SJCRH30 (cell line): ENCODE data around the gene CUX1. TPM values are rescaled to one million over a fixed set of nuclear protein-coding genes. Genes with fewer than 3 reads are reported as not detected.
"Not testable (repeated sequence)": the region's sequence is repeated elsewhere in the genome, so short reads cannot be mapped to it uniquely, and the experiment has no call there.

ENCODE experiments used
- DNase-seq, 2 experiments: peaks; one replicate each; pipeline ENCODE4 v3.0.0-alpha.2; 2015 to 2020
- H3K27ac ChIP-seq: fragments of 250-450 bp; sonication (Bioruptor Pico); 2 replicates; pipeline ENCODE4 v1.5.1; 2020; ENCODE audit warnings: mild to moderate bottlenecking, moderate library complexity
- H3K27me3 ChIP-seq: fragments of 250-450 bp; sonication (Bioruptor Pico); 2 replicates; pipeline ENCODE4 v1.5.1; 2020; ENCODE audit warnings: mild to moderate bottlenecking, moderate library complexity
- H3K36me3 ChIP-seq: fragments of 250-450 bp; sonication (Bioruptor Pico); 2 replicates; pipeline ENCODE4 v1.5.1; 2020; ENCODE audit warnings: mild to moderate bottlenecking, moderate library complexity
- H3K4me1 ChIP-seq: fragments of 250-450 bp; sonication (Bioruptor Pico); 2 replicates; pipeline ENCODE4 v1.5.1; 2020; ENCODE audit warnings: mild to moderate bottlenecking, moderate library complexity
- H3K4me3 ChIP-seq: fragments of 250-450 bp; sonication (Bioruptor Pico); 2 replicates; pipeline ENCODE4 v1.5.1; 2020; ENCODE audit warnings: mild to moderate bottlenecking, moderate library complexity
- H3K9me3 ChIP-seq: fragments of 250-450 bp; sonication (Bioruptor Pico); replicated peaks from 2 replicates; pipeline ENCODE4 v1.5.1; 2020; ENCODE audit warnings: mild to moderate bottlenecking, moderate library complexity
- total RNA-seq: library from RNA; depleted of rRNA; stranded (reverse); fragments of >200 nt; shearing (Covaris generic); gene quantifications from 2 replicates; pipeline ENCODE4 v1.2.3, GENCODE V29; 2014

CUX1 gene
- total RNA-seq, 1 experiment from 2014 or later: 29.1 TPM

- Histone ChIP-seq H3K4me3 (no peak overlapping the region), H3K4me1 (peaks cover 3% of the 10 kb centered on the region; the same call in 1 of the 2 replicates), H3K27ac (no peak overlapping the region), H3K36me3 (peaks cover 2% of the 10 kb centered on the region; the same call in 1 of the 2 replicates), H3K27me3 (no peaks in the 10 kb centered on the region), H3K9me3 (no peaks in the 10 kb centered on the region)
- DNase-seq: peak in 1 of 2 experiments; percentile 49
These were observed 94.6 kb downstream of the CUX1 start for GRCh38 chr7:101911800-101912715.

GRCh38 chr7:101912716-101913110 is 95.3 kb downstream of the CUX1 start:
- DNase-seq: no peak
- Histone ChIP-seq H3K27me3 (no peaks in the 10 kb centered on the region), H3K4me3 (no peak overlapping the region), H3K36me3 (peaks cover 6% of the 10 kb centered on the region; the same call in 1 of the 2 replicates), H3K9me3 (no peaks in the 10 kb centered on the region), H3K4me1 (peaks cover 3% of the 10 kb centered on the region; the same call in 1 of the 2 replicates), H3K27ac (no peak overlapping the region)

- no peak for DNase-seq
- H3K27ac ChIP-seq: no peak overlapping the region
- H3K4me3 ChIP-seq: no peak overlapping the region
- H3K4me1 ChIP-seq: peaks cover 3% of the 10 kb centered on the region; the same call in 1 of the 2 replicates
- peaks cover 7% of the 10 kb centered on the region; the same call in 1 of the 2 replicates for H3K36me3 ChIP-seq
- no peaks in the 10 kb centered on the region for H3K27me3 ChIP-seq
- H3K9me3 ChIP-seq: no peaks in the 10 kb centered on the region
These were observed 95.9 kb downstream of the CUX1 start for GRCh38 chr7:101913247-101913721.

- no peak overlapping the region for H3K27ac ChIP-seq
- H3K9me3 ChIP-seq: no peaks in the 10 kb centered on the region
- no peaks in the 10 kb centered on the region for H3K27me3 ChIP-seq
- peaks cover 3% of the 10 kb centered on the region; the same call in 1 of the 2 replicates for H3K4me1 ChIP-seq
- DNase-seq: no peak
- peaks cover 7% of the 10 kb centered on the region; the same call in 1 of the 2 replicates for H3K36me3 ChIP-seq
- H3K4me3 ChIP-seq: no peak overlapping the region
These were observed 96.4 kb downstream of the CUX1 start for GRCh38 chr7:101913851-101914250.

- Histone ChIP-seq H3K27me3 (no peaks in the 10 kb centered on the region), H3K36me3 (peaks cover 7% of the 10 kb centered on the region; the same call in 1 of the 2 replicates), H3K27ac (no peak overlapping the region), H3K4me3 (no peak overlapping the region), H3K9me3 (no peaks in the 10 kb centered on the region), H3K4me1 (peaks cover 3% of the 10 kb centered on the region; the same call in 1 of the 2 replicates)
- no peak for DNase-seq
These were observed 97.6 kb downstream of the CUX1 start for GRCh38 chr7:101915000-101915399.

GRCh38 chr7:101916041-101916800 is 98.8 kb downstream of the CUX1 start:
- DNase-seq: no peak
- H3K36me3 ChIP-seq: peaks cover 10% of the 10 kb centered on the region; the same call in 1 of the 2 replicates

GRCh38 chr7:101916876-101917275 is 99.5 kb downstream of the CUX1 start:
- H3K4me3 ChIP-seq: no peak overlapping the region
- H3K27ac ChIP-seq: no peak overlapping the region
- no peaks in the 10 kb centered on the region for H3K27me3 ChIP-seq
- peaks cover under 1% of the 10 kb centered on the region; the same call in 1 of the 2 replicates for H3K4me1 ChIP-seq
- peaks cover 10% of the 10 kb centered on the region; the same call in 1 of the 2 replicates for H3K36me3 ChIP-seq
- DNase-seq: no peak
- no peaks in the 10 kb centered on the region for H3K9me3 ChIP-seq

More at GRCh38 chr7:101916041-101916800, 98.8 kb downstream of the CUX1 start:
- Histone ChIP-seq H3K4me1 (peaks cover 3% of the 10 kb centered on the region; the same call in 1 of the 2 replicates), H3K27me3 (no peaks in the 10 kb centered on the region), H3K9me3 (no peaks in the 10 kb centered on the region), H3K27ac (no peak overlapping the region), H3K4me3 (no peak overlapping the region)

GRCh38 chr7:101917566-101917965 is 100.1 kb downstream of the CUX1 start:
- no peak for DNase-seq
- Histone ChIP-seq H3K4me1 (no peaks in the 10 kb centered on the region), H3K4me3 (no peak overlapping the region)

GRCh38 chr7:101918426-101918825 is 101.0 kb downstream of the CUX1 start:
- H3K27ac ChIP-seq: no peak overlapping the region
- H3K36me3 ChIP-seq: peaks cover 10% of the 10 kb centered on the region; the same call in 1 of the 2 replicates
- no peaks in the 10 kb centered on the region for H3K27me3 ChIP-seq
- no peak overlapping the region for H3K4me3 ChIP-seq
- H3K4me1 ChIP-seq: no peaks in the 10 kb centered on the region
- no peaks in the 10 kb centered on the region for H3K9me3 ChIP-seq
- no peak for DNase-seq

More at GRCh38 chr7:101917566-101917965, 100.1 kb downstream of the CUX1 start:
- H3K27ac ChIP-seq: no peak overlapping the region
- H3K27me3 ChIP-seq: no peaks in the 10 kb centered on the region
- no peaks in the 10 kb centered on the region for H3K9me3 ChIP-seq
- H3K36me3 ChIP-seq: peaks cover 10% of the 10 kb centered on the region; the same call in 1 of the 2 replicates

GRCh38 chr7:101919363-101920115 is 102.1 kb downstream of the CUX1 start:
- DNase-seq: no peak
- H3K36me3 ChIP-seq: peaks cover 10% of the 10 kb centered on the region; the same call in 1 of the 2 replicates
- H3K27ac ChIP-seq: no peak overlapping the region
- H3K27me3 ChIP-seq: no peaks in the 10 kb centered on the region
- H3K9me3 ChIP-seq: no peaks in the 10 kb centered on the region
- no peaks in the 10 kb centered on the region for H3K4me1 ChIP-seq
- no peak overlapping the region for H3K4me3 ChIP-seq

- H3K27me3 ChIP-seq: no peaks in the 10 kb centered on the region
- H3K4me3 ChIP-seq: no peak overlapping the region
- no peaks in the 10 kb centered on the region for H3K9me3 ChIP-seq
- no peak for DNase-seq
- no peak overlapping the region for H3K27ac ChIP-seq
- peaks cover 10% of the 10 kb centered on the region; the same call in 1 of the 2 replicates for H3K36me3 ChIP-seq
- no peaks in the 10 kb centered on the region for H3K4me1 ChIP-seq
These were observed 103.6 kb downstream of the CUX1 start for GRCh38 chr7:101921061-101921460.

GRCh38 chr7:101921546-101922489 is 104.4 kb downstream of the CUX1 start:
- not testable (repeated sequence) for DNase-seq, H3K36me3 ChIP-seq, H3K27ac ChIP-seq, H3K9me3 ChIP-seq, H3K4me3 ChIP-seq, H3K4me1 ChIP-seq, H3K27me3 ChIP-seq
